HG03378 (cell line): Measurements from ENCODE around the gene SKOR2.

ENCODE experiments used
- ATAC-seq: cut with Tn5 transposase; IDR thresholded peaks from one replicate; pipeline ENCODE4 v1.9.1; 2021; ENCODE audit warnings: mild to moderate bottlenecking, moderate library complexity; ENCODE audit not compliant: unreplicated experiment

SKOR2 gene

GRCh38 chr18:47251289-47252120 is at the start of gene SKOR2:
Gene SKOR2 (minus strand): TSS chr18:47251660. CDS start chr18:47249183, 2,477 bp downstream.
- ATAC-seq, result no peak

GRCh38 chr18:47296462-47296861 is 45.0 kb upstream of the SKOR2 start:
- ATAC-seq, result no peak

- no peak for ATAC-seq
Measured at GRCh38 chr18:47294801-47295200, 43.3 kb upstream of the SKOR2 start.

GRCh38 chr18:47288741-47289140 is 37.3 kb upstream of the SKOR2 start:
- ATAC-seq, result no peak

GRCh38 chr18:47287911-47288585 is 36.6 kb upstream of the SKOR2 start:
- ATAC-seq, result no peak

GRCh38 chr18:47286776-47287410 is 35.4 kb upstream of the SKOR2 start:
- no peak for ATAC-seq

GRCh38 chr18:47285456-47285855 is 34.0 kb upstream of the SKOR2 start:
- ATAC-seq, result no peak

GRCh38 chr18:47284721-47285395 is 33.4 kb upstream of the SKOR2 start:
- no peak for ATAC-seq

- ATAC-seq, result no peak
Measured at GRCh38 chr18:47283476-47283875, 32.0 kb upstream of the SKOR2 start.

GRCh38 chr18:47280121-47280520 is 28.7 kb upstream of the SKOR2 start:
- no peak for ATAC-seq

GRCh38 chr18:47274961-47275360 is 23.5 kb upstream of the SKOR2 start:
- no peak for ATAC-seq

GRCh38 chr18:47265197-47265596 is 13.7 kb upstream of the SKOR2 start:
- no peak for ATAC-seq

GRCh38 chr18:47264308-47264700 is 12.8 kb upstream of the SKOR2 start:
- ATAC-seq, result no peak

GRCh38 chr18:47263430-47264307 is 12.2 kb upstream of the SKOR2 start:
- no peak for ATAC-seq

- ATAC-seq, result no peak
Measured at GRCh38 chr18:47263150-47263429, 11.6 kb upstream of the SKOR2 start.

- ATAC-seq, result no peak
Measured at GRCh38 chr18:47262301-47263149, 11.1 kb upstream of the SKOR2 start.

GRCh38 chr18:47261902-47262300 is 10.4 kb upstream of the SKOR2 start:
- ATAC-seq, result no peak

- ATAC-seq, result no peak
Measured at GRCh38 chr18:47260924-47261701, 9.7 kb upstream of the SKOR2 start.
